HepG2 (cell line): Measurements from ENCODE around the gene PRPSAP1. TPM values are rescaled to one million over a fixed set of nuclear protein-coding genes. Genes with fewer than 3 reads are reported as not detected.

Experiments
- AGO2 ChIP-seq: fragments of 200-400 bp; formaldehyde crosslinking; optimal IDR thresholded peaks from 2 replicates; pipeline ENCODE3; 2017; ENCODE audit warnings: mild to moderate bottlenecking, low read depth, low read length, moderate library complexity
- ARNT2 ChIP-seq: sonication (generic); formaldehyde crosslinking; IDR thresholded peaks from 2 replicates; pipeline ENCODE4 v1.8.0; 2022; ENCODE audit warnings: mild to moderate bottlenecking, low read depth, missing genetic modification reagents, moderate library complexity
- FOXA1 ChIP-seq, 2 experiments: fragments of 450-650 bp in 1 of 2; sonication (generic) in 1 of 2; formaldehyde crosslinking in 1 of 2; IDR thresholded peaks; 2 replicates each; pipeline versions ENCODE4 v1.4.0 to v1.6.1; 2016 to 2020; ENCODE audit warnings: missing genetic modification reagents in 1 of 2
- FOXC1 ChIP-seq: sonication (generic); formaldehyde crosslinking; IDR thresholded peaks from 2 replicates; pipeline ENCODE4 v1.8.0; 2022; ENCODE audit warnings: mild to moderate bottlenecking, missing genetic modification reagents, borderline replicate concordance
- HOXD1 ChIP-seq: sonication (generic); formaldehyde crosslinking; IDR thresholded peaks from 2 replicates; pipeline ENCODE4 v1.5.0; 2020; ENCODE audit warnings: missing genetic modification reagents
- PAF1 ChIP-seq: IDR thresholded peaks from 2 replicates; pipeline ENCODE4 v1.6.1; 2016; ENCODE audit warnings: missing genetic modification reagents, missing compliant biosample characterization
- ZNF225 ChIP-seq: sonication (generic); formaldehyde crosslinking; IDR thresholded peaks from 2 replicates; pipeline ENCODE4 v1.4.0; 2020; ENCODE audit warnings: mild to moderate bottlenecking, missing genetic modification reagents
- ZNF496 ChIP-seq: sonication (generic); formaldehyde crosslinking; IDR thresholded peaks from 2 replicates; pipeline ENCODE4 v1.8.1; 2023; ENCODE audit warnings: mild to moderate bottlenecking, moderate library complexity, missing genetic modification reagents; ENCODE audit not compliant: insufficient replicate concordance
- polyA plus RNA-seq, 8 experiments: library from polyadenylated mRNA; depleted of rRNA in 3 of 8; stranded (reverse) in 7 of 8; unstranded in 1 of 8; fragments of >200 nt; fragmentation: Illumina TruSeq in 4 of 8; extraction: Trizol in 4 of 8; gene quantifications; 2 replicates each; pipeline versions ENCODE4 v1.2.1 to v1.2.3, GENCODE V29; 2011 to 2016; ENCODE audit warnings: low read depth in 4 of 8, missing spikeins in 1 of 8, mixed read lengths in 1 of 8; ENCODE audit not compliant: insufficient read depth in 1 of 8
- total RNA-seq, 5 experiments: library from RNA; depleted of rRNA; stranded (reverse); fragments of >200 nt; fragmentation: Illumina TruSeq; extraction: Trizol; gene quantifications; 2 replicates each; pipeline ENCODE4 v1.2.3, GENCODE V29; 2016; ENCODE audit warnings: low read depth in 1 of 5
- TF ChIP-seq, protein P1 (sequence below): sonication (generic); formaldehyde crosslinking; conservative IDR thresholded peaks from 2 replicates; pipeline ENCODE4 v1.8.1; 2023; ENCODE audit warnings: missing genetic modification reagents
- TF ChIP-seq, protein P2 (sequence below): sonication (generic); formaldehyde crosslinking; IDR thresholded peaks from 2 replicates; pipeline ENCODE4 v1.5.0; 2020; ENCODE audit warnings: missing genetic modification reagents, mild to moderate bottlenecking, borderline replicate concordance
- TF ChIP-seq, protein P3 (sequence below): sonication (generic); formaldehyde crosslinking; IDR thresholded peaks from 2 replicates; pipeline ENCODE4 v1.9.0; 2022; ENCODE audit warnings: missing genetic modification reagents, mild to moderate bottlenecking, borderline replicate concordance
- TF ChIP-seq, protein P4 (sequence below): sonication (generic); formaldehyde crosslinking; IDR thresholded peaks from 2 replicates; pipeline ENCODE4 v1.4.0; 2020; ENCODE audit warnings: missing genetic modification reagents, mild to moderate bottlenecking, borderline replicate concordance

Gene PRPSAP1
- total and polyA plus RNA-seq, 2 of the 13 experiments (the other 11 are each of a cell fraction or from before 2014, with no cell fraction given): 91.1 to 314 TPM

DNA sequence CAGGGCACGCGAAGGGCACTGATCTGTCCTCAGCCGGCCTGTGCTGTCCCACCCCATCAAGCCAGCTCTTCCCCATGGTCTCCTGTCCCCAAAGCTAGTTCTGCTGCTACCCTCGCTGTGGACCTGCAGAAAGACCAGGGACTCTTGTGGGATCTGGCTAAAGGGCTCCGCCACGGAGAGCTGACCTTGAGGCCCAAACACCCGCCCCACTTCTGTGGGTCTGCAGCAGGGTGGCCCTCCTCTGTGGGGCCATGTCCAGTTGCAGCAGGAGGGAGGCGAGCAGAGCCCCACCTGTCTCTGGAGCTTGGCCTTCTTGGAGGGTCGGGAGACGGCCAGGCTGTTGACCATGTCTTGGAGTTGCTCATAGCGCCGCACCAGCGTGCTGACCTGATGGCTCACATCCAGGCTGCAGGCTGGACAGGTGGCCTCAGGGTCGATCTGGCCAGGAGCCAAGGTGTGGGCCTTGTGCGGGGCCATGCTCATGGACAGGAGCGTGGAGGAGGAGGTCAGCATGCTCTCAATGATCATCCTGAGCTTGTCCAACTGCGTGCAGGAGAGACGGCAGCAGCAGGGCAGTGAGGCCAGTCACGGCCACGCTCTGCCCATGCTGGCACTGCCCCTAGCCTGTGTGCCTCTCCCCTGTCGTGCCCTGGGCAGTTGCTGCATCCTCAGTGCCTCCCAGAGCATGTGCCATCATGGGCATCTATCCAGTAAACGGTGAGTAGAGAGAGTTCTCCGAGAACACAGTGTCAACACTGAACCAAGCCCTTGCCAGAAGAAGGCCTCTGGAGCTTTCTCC lies 71.9 kb downstream of the PRPSAP1 start (continued):
- TF ChIP-seq FOXA1 (IDR thresholded peaks at IDR 0.05) (no peak), FOXA1 (CRISPR knock-in tag; IDR thresholded peaks at IDR 0.05) (no peak), ZNF225 (no peak), ARNT2 (CRISPR knock-in tag) (no peak), PAF1 (peak; percentile 49; the same call in 1 of the 2 replicates), HOXD1 (CRISPR knock-in tag) (no peak), ZNF496 (CRISPR knock-in tag) (no peak), AGO2 (peak; percentile 65), FOXC1 (CRISPR knock-in tag) (0 out of 2 replicates have a peak, but pooled peaks have one; percentile 45)
- TF ChIP-seq, protein P1, sequence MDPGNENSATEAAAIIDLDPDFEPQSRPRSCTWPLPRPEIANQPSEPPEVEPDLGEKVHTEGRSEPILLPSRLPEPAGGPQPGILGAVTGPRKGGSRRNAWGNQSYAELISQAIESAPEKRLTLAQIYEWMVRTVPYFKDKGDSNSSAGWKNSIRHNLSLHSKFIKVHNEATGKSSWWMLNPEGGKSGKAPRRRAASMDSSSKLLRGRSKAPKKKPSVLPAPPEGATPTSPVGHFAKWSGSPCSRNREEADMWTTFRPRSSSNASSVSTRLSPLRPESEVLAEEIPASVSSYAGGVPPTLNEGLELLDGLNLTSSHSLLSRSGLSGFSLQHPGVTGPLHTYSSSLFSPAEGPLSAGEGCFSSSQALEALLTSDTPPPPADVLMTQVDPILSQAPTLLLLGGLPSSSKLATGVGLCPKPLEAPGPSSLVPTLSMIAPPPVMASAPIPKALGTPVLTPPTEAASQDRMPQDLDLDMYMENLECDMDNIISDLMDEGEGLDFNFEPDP: no peak
- TF ChIP-seq, protein P2, sequence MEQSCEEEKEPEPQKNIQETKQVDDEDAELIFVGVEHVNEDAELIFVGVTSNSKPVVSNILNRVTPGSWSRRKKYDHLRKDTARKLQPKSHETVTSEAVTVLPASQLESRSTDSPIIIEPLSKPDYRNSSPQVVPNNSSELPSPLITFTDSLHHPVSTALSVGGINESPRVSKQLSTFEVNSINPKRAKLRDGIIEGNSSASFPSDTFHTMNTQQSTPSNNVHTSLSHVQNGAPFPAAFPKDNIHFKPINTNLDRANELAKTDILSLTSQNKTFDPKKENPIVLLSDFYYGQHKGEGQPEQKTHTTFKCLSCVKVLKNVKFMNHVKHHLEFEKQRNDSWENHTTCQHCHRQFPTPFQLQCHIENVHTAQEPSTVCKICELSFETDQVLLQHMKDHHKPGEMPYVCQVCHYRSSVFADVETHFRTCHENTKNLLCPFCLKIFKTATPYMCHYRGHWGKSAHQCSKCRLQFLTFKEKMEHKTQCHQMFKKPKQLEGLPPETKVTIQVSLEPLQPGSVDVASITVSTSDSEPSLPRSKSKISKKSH (CRISPR knock-in tag): peak; percentile 57; the same call in 1 of the 2 replicates
- TF ChIP-seq, protein P3, sequence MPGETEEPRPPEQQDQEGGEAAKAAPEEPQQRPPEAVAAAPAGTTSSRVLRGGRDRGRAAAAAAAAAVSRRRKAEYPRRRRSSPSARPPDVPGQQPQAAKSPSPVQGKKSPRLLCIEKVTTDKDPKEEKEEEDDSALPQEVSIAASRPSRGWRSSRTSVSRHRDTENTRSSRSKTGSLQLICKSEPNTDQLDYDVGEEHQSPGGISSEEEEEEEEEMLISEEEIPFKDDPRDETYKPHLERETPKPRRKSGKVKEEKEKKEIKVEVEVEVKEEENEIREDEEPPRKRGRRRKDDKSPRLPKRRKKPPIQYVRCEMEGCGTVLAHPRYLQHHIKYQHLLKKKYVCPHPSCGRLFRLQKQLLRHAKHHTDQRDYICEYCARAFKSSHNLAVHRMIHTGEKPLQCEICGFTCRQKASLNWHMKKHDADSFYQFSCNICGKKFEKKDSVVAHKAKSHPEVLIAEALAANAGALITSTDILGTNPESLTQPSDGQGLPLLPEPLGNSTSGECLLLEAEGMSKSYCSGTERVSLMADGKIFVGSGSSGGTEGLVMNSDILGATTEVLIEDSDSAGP (CRISPR knock-in tag): peak; percentile 14
- TF ChIP-seq, protein P4, sequence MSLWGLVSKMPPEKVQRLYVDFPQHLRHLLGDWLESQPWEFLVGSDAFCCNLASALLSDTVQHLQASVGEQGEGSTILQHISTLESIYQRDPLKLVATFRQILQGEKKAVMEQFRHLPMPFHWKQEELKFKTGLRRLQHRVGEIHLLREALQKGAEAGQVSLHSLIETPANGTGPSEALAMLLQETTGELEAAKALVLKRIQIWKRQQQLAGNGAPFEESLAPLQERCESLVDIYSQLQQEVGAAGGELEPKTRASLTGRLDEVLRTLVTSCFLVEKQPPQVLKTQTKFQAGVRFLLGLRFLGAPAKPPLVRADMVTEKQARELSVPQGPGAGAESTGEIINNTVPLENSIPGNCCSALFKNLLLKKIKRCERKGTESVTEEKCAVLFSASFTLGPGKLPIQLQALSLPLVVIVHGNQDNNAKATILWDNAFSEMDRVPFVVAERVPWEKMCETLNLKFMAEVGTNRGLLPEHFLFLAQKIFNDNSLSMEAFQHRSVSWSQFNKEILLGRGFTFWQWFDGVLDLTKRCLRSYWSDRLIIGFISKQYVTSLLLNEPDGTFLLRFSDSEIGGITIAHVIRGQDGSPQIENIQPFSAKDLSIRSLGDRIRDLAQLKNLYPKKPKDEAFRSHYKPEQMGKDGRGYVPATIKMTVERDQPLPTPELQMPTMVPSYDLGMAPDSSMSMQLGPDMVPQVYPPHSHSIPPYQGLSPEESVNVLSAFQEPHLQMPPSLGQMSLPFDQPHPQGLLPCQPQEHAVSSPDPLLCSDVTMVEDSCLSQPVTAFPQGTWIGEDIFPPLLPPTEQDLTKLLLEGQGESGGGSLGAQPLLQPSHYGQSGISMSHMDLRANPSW (CRISPR knock-in tag): no peak
- TF ChIP-seq, all 625 proteins: peak for 20
